ENCODE measurements around the gene FAM98C. TPM values are rescaled to one million over a fixed set of nuclear protein-coding genes. Genes with fewer than 3 reads are reported as not detected.

FAM98C gene
- total RNA-seq, 1 donor: 7.8 TPM

DNA sequence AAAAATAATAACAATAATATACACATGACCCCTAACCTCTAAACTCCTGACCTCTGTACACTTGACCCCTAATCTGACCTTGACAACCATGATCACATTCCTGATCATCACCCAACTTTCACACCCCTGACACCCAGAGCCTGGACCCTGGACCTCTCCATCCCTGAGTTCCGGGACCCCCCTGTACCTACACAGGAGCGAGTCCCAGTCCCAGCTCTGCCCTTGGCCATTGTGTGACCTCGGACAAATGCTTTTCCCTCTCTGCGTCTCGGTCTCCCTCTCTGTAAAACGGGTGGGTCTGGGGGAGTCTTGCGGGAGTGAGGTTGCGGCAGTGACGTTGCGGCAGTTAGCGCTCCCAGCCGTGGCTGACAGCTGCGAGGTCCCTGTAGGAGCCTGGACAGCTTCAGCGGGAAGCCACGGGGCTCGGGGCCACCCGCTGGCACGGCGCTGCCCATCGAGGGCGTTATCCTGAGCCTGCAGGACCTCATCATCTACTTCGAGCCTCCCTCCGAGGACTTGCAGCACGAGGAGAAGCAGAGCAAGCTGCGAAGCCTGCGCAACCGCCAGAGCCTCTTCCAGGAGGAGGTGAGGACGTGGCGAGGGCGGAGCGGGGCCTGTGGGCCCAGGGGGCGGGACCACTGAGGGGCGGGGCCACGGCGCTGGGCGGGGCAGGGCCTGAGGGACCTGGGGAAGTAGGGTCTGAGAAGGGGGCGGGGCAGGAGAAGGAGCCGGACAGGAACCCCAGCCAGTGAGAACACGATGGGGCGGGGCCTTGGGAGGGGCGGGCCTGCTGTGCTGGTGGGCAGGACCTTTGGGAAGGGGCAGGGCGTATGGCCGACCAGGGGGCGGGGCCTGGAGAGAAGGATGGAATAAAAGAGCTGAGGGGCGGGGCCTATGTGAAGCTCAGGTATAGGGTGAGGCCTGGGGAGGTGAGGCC lies 49.8 kb downstream of the FAM98C start:
- no peak for DNase-seq (ENCODE audit: low read depth)
- TF ChIP-seq, protein P1, sequence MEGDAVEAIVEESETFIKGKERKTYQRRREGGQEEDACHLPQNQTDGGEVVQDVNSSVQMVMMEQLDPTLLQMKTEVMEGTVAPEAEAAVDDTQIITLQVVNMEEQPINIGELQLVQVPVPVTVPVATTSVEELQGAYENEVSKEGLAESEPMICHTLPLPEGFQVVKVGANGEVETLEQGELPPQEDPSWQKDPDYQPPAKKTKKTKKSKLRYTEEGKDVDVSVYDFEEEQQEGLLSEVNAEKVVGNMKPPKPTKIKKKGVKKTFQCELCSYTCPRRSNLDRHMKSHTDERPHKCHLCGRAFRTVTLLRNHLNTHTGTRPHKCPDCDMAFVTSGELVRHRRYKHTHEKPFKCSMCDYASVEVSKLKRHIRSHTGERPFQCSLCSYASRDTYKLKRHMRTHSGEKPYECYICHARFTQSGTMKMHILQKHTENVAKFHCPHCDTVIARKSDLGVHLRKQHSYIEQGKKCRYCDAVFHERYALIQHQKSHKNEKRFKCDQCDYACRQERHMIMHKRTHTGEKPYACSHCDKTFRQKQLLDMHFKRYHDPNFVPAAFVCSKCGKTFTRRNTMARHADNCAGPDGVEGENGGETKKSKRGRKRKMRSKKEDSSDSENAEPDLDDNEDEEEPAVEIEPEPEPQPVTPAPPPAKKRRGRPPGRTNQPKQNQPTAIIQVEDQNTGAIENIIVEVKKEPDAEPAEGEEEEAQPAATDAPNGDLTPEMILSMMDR (IDR thresholded peaks at IDR 0.05; ENCODE audit: insufficient read depth, low read depth, low read length): no peak
- no peak overlapping the region for H3K4me3 ChIP-seq (ENCODE audit: low read depth, low read length)

- no peak overlapping the region for H3K4me3 ChIP-seq (ENCODE audit: low read depth, low read length)
- TF ChIP-seq, protein P1 (IDR thresholded peaks at IDR 0.05; ENCODE audit: insufficient read depth, low read depth, low read length): no peak
- no peak for DNase-seq (ENCODE audit: low read depth)
These were observed 50.7 kb downstream of the FAM98C start for GRCh38 chr19:38453596-38453995.

- TF ChIP-seq, protein P1 (IDR thresholded peaks at IDR 0.05; ENCODE audit: insufficient read depth, low read depth, low read length): no peak
- H3K4me3 ChIP-seq (ENCODE audit: low read depth, low read length): no peak overlapping the region
- DNase-seq (ENCODE audit: low read depth): peak; percentile 27
These were observed 52.1 kb downstream of the FAM98C start for GRCh38 chr19:38455031-38455430.

GRCh38 chr19:38457202-38457601 lies 54.3 kb downstream of the FAM98C start:
- TF ChIP-seq, protein P1 (IDR thresholded peaks at IDR 0.05; ENCODE audit: insufficient read depth, low read depth, low read length): no peak
- no peak for DNase-seq (ENCODE audit: low read depth)
- no peak overlapping the region for H3K4me3 ChIP-seq (ENCODE audit: low read depth, low read length)

DNA sequence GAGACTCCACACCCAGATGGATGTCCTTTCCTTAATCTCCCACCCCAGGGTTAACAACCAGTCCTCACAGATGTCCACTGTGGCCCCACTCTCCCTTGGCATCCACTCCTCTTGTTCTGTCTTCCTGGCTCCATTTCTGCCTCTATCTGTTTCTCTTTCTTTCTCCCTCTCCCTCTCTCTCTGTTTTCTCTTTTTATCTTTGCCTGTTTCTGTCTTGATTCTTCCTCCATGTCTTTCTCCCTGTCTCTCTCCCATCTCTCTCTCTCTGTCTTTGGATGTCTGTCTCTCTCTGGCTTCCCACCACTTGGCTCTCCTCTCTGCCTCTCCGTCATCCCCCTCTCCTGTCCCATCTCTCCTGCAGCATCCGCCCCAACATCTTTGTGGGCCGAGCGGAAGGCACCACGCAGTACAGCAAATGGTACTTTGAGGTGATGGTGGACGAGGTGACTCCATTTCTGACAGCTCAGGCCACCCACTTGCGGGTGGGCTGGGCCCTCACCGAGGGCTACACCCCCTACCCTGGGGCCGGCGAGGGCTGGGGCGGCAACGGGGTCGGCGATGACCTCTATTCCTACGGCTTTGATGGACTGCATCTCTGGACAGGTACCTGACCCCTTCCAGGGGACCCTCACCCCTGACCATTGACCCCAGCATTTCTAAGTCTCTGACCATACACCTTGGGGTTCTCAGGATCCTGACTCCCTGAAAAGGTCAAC lies 55.0 kb downstream of the FAM98C start:
- no peak for DNase-seq (ENCODE audit: low read depth)
- TF ChIP-seq, protein P1 (IDR thresholded peaks at IDR 0.05; ENCODE audit: insufficient read depth, low read depth, low read length): no peak

More for the DNA sequence above, 55.0 kb downstream of the FAM98C start:
- H3K4me3 ChIP-seq (ENCODE audit: low read depth, low read length): no peak overlapping the region

Other genes starting within 250 kb of the FAM98C start
- 1.7 and 3.5 TPM in 2 replicates for gene DPF1, start 178.9 kb upstream of the FAM98C start, total RNA-seq
- gene PPP1R14A, start 146.7 kb upstream of the FAM98C start, total RNA-seq: 1.3 and 8.7 TPM in 2 replicates
- gene SPINT2, start 138.5 kb upstream of the FAM98C start, total RNA-seq: 3.5 and 5.5 TPM in 2 replicates
- gene C19orf33, start 98.8 kb upstream of the FAM98C start, total RNA-seq: 1.3 and 3.2 TPM in 2 replicates
- 50.1 and 65.7 TPM in 2 replicates for gene YIF1B, start 87.1 kb upstream of the FAM98C start, total RNA-seq
- 8.6 and 9.3 TPM in 2 replicates for gene KCNK6, start 83.2 kb upstream of the FAM98C start, total RNA-seq
- 1.3 and 1.7 TPM in 2 replicates for gene CATSPERG, start 67.3 kb upstream of the FAM98C start, total RNA-seq
- gene PSMD8, start 28.5 kb upstream of the FAM98C start, total RNA-seq: 277 and 299 TPM in 2 replicates
- gene GGN, start 15.1 kb upstream of the FAM98C start, total RNA-seq: 0.32 and 0.86 TPM in 2 replicates
- gene SPRED3, start 14.4 kb upstream of the FAM98C start, total RNA-seq: 3.9 TPM in 2 replicates
- not detected in 2 replicates for gene RASGRP4, start 23.1 kb downstream of the FAM98C start, total RNA-seq
- gene RYR1, start 30.6 kb downstream of the FAM98C start, total RNA-seq: under 0.01 TPM in 2 replicates
- gene MAP4K1, start 214.9 kb downstream of the FAM98C start, total RNA-seq: 0.32 TPM in 1 of 2 replicates, not detected in the other
- gene EIF3K, start 216.1 kb downstream of the FAM98C start, total RNA-seq: 152 and 257 TPM in 2 replicates
- gene ACTN4, start 244.6 kb downstream of the FAM98C start, total RNA-seq: 333 and 456 TPM in 2 replicates

All from fibroblast of villous mesenchyme (primary cell).